ENCODE results near the gene WDR7.

WDR7 gene

DNA sequence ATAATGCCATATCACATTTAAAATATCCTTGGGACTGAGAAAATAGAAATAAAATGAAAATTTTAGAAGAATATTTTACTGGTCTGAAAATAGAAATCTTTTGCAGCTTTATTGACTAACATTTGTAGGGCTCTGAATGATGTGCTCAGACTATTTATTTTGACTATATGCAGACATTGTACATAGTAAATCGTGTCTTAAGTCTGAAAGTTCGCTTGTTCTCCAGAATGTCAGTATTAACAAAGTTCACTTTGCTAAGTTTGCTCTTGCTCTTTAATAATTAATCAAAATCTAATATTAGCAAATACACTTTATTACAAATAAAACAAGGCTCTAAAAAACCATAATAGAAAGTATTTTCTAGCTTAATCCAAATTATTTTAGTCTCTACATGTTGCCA, 219.8 kb downstream of the WDR7 start:
- H3K4me2 ChIP-seq = no peak overlapping the region
- H3K9ac ChIP-seq = no peak overlapping the region
- H3K4me3 ChIP-seq (IDR thresholded peaks at IDR 0.05; ENCODE audit: insufficient read depth, low read depth, low read length) = no peak overlapping the region
- no peaks in the 10 kb centered on the region for H4K20me1 ChIP-seq (ENCODE audit: insufficient read depth)
- no peaks in the 10 kb centered on the region for H3K27me3 ChIP-seq (ENCODE audit: insufficient read depth, low read depth)
- H2AFZ ChIP-seq (ENCODE audit: low read depth) = no peak overlapping the region
- TF ChIP-seq, protein P1, sequence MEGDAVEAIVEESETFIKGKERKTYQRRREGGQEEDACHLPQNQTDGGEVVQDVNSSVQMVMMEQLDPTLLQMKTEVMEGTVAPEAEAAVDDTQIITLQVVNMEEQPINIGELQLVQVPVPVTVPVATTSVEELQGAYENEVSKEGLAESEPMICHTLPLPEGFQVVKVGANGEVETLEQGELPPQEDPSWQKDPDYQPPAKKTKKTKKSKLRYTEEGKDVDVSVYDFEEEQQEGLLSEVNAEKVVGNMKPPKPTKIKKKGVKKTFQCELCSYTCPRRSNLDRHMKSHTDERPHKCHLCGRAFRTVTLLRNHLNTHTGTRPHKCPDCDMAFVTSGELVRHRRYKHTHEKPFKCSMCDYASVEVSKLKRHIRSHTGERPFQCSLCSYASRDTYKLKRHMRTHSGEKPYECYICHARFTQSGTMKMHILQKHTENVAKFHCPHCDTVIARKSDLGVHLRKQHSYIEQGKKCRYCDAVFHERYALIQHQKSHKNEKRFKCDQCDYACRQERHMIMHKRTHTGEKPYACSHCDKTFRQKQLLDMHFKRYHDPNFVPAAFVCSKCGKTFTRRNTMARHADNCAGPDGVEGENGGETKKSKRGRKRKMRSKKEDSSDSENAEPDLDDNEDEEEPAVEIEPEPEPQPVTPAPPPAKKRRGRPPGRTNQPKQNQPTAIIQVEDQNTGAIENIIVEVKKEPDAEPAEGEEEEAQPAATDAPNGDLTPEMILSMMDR (conservative IDR thresholded peaks at IDR 0.05; ENCODE audit: low read depth, low read length) = no peak
- peaks cover 16% of the 10 kb centered on the region for H3K4me1 ChIP-seq (ENCODE audit: low read depth, poor library complexity, severe bottlenecking)
- H3K79me2 ChIP-seq (ENCODE audit: insufficient read depth, low read depth) = no peaks in the 10 kb centered on the region
- H3K36me3 ChIP-seq (ENCODE audit: insufficient read depth) = no peaks in the 10 kb centered on the region
- no peak overlapping the region for H3K27ac ChIP-seq

DNA sequence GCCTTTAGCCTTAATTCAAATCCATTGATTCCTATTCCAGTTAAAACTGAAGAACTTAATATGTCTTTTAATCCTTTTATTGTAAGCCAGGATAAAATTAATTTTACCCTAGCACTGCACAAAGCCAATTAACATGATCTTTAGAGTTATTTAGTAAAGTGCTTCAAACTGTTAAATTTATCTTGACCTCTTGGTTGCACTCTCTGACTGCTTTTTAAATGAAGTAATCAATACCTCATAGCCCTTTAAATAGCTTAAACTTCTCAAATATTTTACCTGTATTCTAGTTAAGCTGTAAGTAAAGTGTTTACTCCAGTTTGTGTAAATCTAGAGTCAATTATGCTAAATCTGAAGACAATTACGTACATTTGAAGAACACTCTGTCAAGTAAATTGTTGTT, 221.0 kb downstream of the WDR7 start:
- Histone ChIP-seq H3K4me2 (no peak overlapping the region), H4K20me1 (ENCODE audit: insufficient read depth) (no peaks in the 10 kb centered on the region), H3K9ac (no peak overlapping the region), H3K4me1 (ENCODE audit: low read depth, poor library complexity, severe bottlenecking) (peaks cover 16% of the 10 kb centered on the region), H3K4me3 (IDR thresholded peaks at IDR 0.05; ENCODE audit: insufficient read depth, low read depth, low read length) (no peak overlapping the region), H3K36me3 (ENCODE audit: insufficient read depth) (no peaks in the 10 kb centered on the region), H3K27ac (no peak overlapping the region), H3K79me2 (ENCODE audit: insufficient read depth, low read depth) (no peaks in the 10 kb centered on the region), H2AFZ (ENCODE audit: low read depth) (no peak overlapping the region), H3K27me3 (ENCODE audit: insufficient read depth, low read depth) (no peaks in the 10 kb centered on the region)
- TF ChIP-seq, protein P1 (conservative IDR thresholded peaks at IDR 0.05; ENCODE audit: low read depth, low read length) = no peak

DNA sequence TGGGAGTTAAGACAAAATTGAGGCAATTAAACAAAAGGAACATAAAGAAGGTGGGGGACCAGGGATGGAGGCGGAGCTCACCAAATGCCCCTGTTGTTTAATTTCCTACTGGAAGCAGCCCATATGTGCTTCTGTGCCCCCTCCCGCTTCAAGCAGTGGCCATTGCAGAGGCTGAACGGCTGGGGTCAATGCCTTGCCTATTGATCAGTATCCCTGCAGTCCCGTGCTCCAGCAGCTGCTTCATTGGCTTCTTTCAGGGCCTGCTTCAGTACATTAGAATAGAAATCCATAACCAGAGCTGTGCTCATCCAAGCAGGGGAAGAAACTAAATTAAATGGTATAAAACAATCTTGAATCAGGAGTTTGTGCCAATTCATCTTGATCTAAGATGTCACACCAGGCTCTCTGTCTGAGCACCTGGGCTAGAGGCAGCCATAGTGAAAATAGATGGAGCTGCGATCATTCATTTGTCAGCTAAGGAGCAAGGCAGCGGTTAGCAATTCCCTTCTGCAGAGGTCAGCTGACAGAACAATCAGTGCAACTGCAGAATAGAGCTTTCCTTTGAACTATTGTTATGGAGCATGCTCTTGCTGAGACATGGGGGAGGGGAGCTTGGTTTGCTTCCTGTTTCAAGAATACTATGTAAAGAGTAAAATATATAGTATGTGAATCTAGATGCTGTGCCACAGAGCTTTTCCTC, 222.4 kb downstream of the WDR7 start:
- Histone ChIP-seq H3K79me2 (ENCODE audit: insufficient read depth, low read depth) (no peaks in the 10 kb centered on the region), H3K27me3 (ENCODE audit: insufficient read depth, low read depth) (no peaks in the 10 kb centered on the region), H2AFZ (ENCODE audit: low read depth) (no peak overlapping the region), H3K4me3 (IDR thresholded peaks at IDR 0.05; ENCODE audit: insufficient read depth, low read depth, low read length) (no peak overlapping the region), H3K4me1 (ENCODE audit: low read depth, poor library complexity, severe bottlenecking) (peaks cover 16% of the 10 kb centered on the region), H3K9ac (no peak overlapping the region), H3K4me2 (0 out of 2 replicates have a peak overlapping the region, but pooled peaks have one; percentile 9), H3K27ac (no peak overlapping the region), H3K36me3 (ENCODE audit: insufficient read depth) (no peaks in the 10 kb centered on the region), H4K20me1 (ENCODE audit: insufficient read depth) (no peaks in the 10 kb centered on the region)
- TF ChIP-seq, protein P1 (conservative IDR thresholded peaks at IDR 0.05; ENCODE audit: low read depth, low read length) = no peak

DNA sequence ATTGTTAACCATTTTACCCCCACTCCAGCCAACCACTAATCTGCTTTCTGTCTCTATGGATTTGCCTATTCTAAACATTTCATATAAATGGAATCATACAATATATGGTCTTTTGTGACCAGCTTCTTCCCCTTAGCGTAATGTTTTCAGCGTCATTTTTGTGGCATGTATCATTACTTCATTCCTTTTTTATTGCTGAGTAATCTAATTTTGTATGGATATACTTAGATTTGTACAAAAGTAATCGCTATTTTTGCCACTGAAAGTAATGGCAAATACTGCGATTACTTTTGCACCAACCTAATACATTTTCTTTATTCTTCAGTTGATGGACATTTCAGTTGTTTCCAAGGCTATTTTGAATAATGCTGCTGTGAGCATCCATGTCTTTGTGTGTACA, 227.6 kb downstream of the WDR7 start:
- Histone ChIP-seq H3K4me3 (IDR thresholded peaks at IDR 0.05; ENCODE audit: insufficient read depth, low read depth, low read length) (no peak overlapping the region), H4K20me1 (ENCODE audit: insufficient read depth) (no peaks in the 10 kb centered on the region), H3K4me1 (ENCODE audit: low read depth, poor library complexity, severe bottlenecking) (peaks cover 31% of the 10 kb centered on the region), H3K4me2 (no peak overlapping the region), H3K9ac (no peak overlapping the region), H3K27me3 (ENCODE audit: insufficient read depth, low read depth) (no peaks in the 10 kb centered on the region), H2AFZ (ENCODE audit: low read depth) (no peak overlapping the region), H3K27ac (no peak overlapping the region), H3K79me2 (ENCODE audit: insufficient read depth, low read depth) (no peaks in the 10 kb centered on the region), H3K36me3 (ENCODE audit: insufficient read depth) (no peaks in the 10 kb centered on the region)
- TF ChIP-seq, protein P1 (conservative IDR thresholded peaks at IDR 0.05; ENCODE audit: low read depth, low read length) = no peak
